ENCODE data around the gene AHCYL1.

GRCh38 chr1:109963864-109964263, 20.7 kb upstream of the AHCYL1 start:
- no peak for TF ChIP-seq TEAD4 (IDR thresholded peaks at IDR 0.05; ENCODE audit: low read depth, low read length)
- no peak for TF ChIP-seq POLR2A (IDR thresholded peaks at IDR 0.05; ENCODE audit: control extremely low read depth in 1 of 2, low read depth in 2 of 2, low read length in 2 of 2)

All from H1 (cell line).